Lung (tissue), 12 donors: ENCODE results near the gene OPHN1. TPM values are rescaled to one million over a fixed set of nuclear protein-coding genes. Genes with fewer than 3 reads are reported as not detected.

ENCODE experiments used
- ATAC-seq: fragments of 200-7000 bp; cut with Tn5 transposase; one replicate; pipeline ENCODE4 v1.9.1; 2020; ENCODE audit warnings: moderate number of reproducible peaks; ENCODE audit not compliant: insufficient read depth, low FRiP score
- DNase-seq, 3 donors: peaks; one replicate each; pipeline ENCODE4 v3.0.0-alpha.2; 2013 to 2017
- H3K27ac ChIP-seq, 2 donors: one replicate each; pipeline ENCODE4 v1.5.1; 2013; ENCODE audit warnings: mild to moderate bottlenecking in 2 of 2, moderate library complexity in 2 of 2, control low read depth in 1 of 2, inconsistent platforms in 1 of 2, low read depth in 1 of 2, low read length in 1 of 2
- H3K27me3 ChIP-seq, 3 donors: one replicate each; pipeline ENCODE4 v1.5.1; 2013; ENCODE audit warnings: low read length in 2 of 3; ENCODE audit not compliant: control insufficient read depth in 3 of 3, insufficient read depth in 3 of 3
- H3K36me3 ChIP-seq, 4 donors: one replicate each; pipeline ENCODE4 v1.5.1; 2013; ENCODE audit warnings: low read length in 4 of 4, mild to moderate bottlenecking in 1 of 4, moderate library complexity in 1 of 4; ENCODE audit not compliant: control insufficient read depth in 4 of 4, insufficient read depth in 4 of 4
- H3K4me1 ChIP-seq, 5 donors: one replicate each; pipeline ENCODE4 v1.5.1; 2013; ENCODE audit warnings: low read length in 5 of 5, mild to moderate bottlenecking in 2 of 5, moderate library complexity in 1 of 5; ENCODE audit not compliant: control insufficient read depth in 5 of 5, insufficient read depth in 5 of 5
- H3K4me3 ChIP-seq: one replicate; pipeline ENCODE4 v1.5.1; 2013; ENCODE audit warnings: mild to moderate bottlenecking, control low read depth, moderate library complexity
- H3K9ac ChIP-seq, 2 donors: one replicate each; pipeline ENCODE4 v1.5.1; 2013; ENCODE audit warnings: low read length in 2 of 2, control low read depth in 1 of 2; ENCODE audit not compliant: insufficient read depth in 1 of 2
- H3K9me3 ChIP-seq, 4 donors: one replicate each; pipeline ENCODE4 v1.5.1; 2013; ENCODE audit warnings: low read length in 3 of 4, mild to moderate bottlenecking in 1 of 4, moderate library complexity in 1 of 4; ENCODE audit not compliant: control insufficient read depth in 4 of 4, insufficient read depth in 3 of 4
- WGBS, 2 donors: extraction: QIAGEN DNeasy Blood & Tissue Kit; methylation state at CpG; one replicate each; pipeline ENCODE4 v1.1.7; 2013; 5-methylcytosine and 5-hydroxymethylcytosine counted together
- polyA plus RNA-seq, 2 donors: library from polyadenylated mRNA; stranded (reverse); fragments of 200-250 nt; gene quantifications; one replicate each; pipeline ENCODE4 v1.2.1, GENCODE V29; 2013
- total RNA-seq, 2 donors: library from RNA; depleted of rRNA in 1 of 2; stranded (reverse); fragments of >200 nt in 1 of 2; gene quantifications; one replicate each; pipeline ENCODE4 v1.2.1, GENCODE V29; 2014 to 2021
- TF ChIP-seq, protein P1 (sequence below): IDR thresholded peaks from 2 replicates; pipeline ENCODE4 v1.5.1; 2012; ENCODE audit warnings: mild to moderate bottlenecking; ENCODE audit errors: control extremely low read depth, extremely low read depth
- donor health status: control.
- donor health status: control.
- donor health status: Bipolar disorder and iron deficiency.
- donor health status: healthy.
- donor health status: DM: yes; HTN: yes; CAD: no.

OPHN1 gene
- total and polyA plus RNA-seq, 4 donors = 1.1 to 22.0 (median 6.8) TPM

DNA sequence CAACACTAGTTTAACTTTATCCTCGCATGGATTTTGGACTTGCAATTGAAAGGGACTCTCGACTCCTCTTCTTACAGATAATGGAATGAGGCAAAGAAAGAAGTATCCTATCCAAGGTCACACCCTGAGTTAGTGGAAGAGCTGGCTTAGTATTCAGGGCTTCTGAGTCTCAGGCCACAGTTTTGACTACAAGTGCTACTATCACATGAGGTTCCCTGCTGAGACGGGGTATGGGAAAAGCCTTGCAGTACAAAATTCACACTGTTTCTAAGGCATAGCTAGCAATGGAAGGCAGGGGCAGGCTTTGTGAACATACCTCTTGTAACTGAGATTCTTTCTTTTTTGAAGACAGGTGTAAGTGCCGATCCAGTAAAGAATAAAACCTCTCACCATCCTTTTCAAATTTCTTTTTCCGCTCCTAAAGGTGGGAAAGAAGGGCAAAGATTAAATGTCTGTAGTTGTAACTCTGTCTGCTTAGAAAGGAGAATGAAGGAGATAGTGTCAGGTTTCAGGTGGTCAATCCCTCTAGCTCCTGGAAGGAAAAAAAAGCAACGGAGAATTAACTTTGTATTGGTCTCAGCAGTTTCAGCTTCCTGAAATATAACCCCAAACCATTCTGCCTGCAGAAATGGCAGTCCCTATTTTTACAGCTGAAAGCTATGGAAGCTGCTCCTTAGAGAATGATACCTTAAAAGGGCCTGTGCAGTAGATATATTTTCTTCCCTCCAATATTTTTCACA, 199.0 kb downstream of the OPHN1 start:
- TF ChIP-seq, protein P1, sequence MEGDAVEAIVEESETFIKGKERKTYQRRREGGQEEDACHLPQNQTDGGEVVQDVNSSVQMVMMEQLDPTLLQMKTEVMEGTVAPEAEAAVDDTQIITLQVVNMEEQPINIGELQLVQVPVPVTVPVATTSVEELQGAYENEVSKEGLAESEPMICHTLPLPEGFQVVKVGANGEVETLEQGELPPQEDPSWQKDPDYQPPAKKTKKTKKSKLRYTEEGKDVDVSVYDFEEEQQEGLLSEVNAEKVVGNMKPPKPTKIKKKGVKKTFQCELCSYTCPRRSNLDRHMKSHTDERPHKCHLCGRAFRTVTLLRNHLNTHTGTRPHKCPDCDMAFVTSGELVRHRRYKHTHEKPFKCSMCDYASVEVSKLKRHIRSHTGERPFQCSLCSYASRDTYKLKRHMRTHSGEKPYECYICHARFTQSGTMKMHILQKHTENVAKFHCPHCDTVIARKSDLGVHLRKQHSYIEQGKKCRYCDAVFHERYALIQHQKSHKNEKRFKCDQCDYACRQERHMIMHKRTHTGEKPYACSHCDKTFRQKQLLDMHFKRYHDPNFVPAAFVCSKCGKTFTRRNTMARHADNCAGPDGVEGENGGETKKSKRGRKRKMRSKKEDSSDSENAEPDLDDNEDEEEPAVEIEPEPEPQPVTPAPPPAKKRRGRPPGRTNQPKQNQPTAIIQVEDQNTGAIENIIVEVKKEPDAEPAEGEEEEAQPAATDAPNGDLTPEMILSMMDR = no peak
- H3K27ac ChIP-seq = no peak overlapping the region
- H3K36me3 ChIP-seq = no peaks in the 10 kb centered on the region
- no peaks in the 10 kb centered on the region for H3K4me1 ChIP-seq
- peak in 2 of 3 donors; percentile 2 to 28 for DNase-seq
- no peak overlapping the region for H3K9ac ChIP-seq
- ATAC-seq = no peak
- no peak overlapping the region for H3K4me3 ChIP-seq
- WGBS, 2 donors = 74 to 89% methylated on average over 6 of the region's 6 CpGs
- H3K27me3 ChIP-seq = no peaks in the 10 kb centered on the region
- H3K9me3 ChIP-seq = peaks cover 0 to 3% (median 0%) of the 10 kb centered on the region in 4 donors

DNA sequence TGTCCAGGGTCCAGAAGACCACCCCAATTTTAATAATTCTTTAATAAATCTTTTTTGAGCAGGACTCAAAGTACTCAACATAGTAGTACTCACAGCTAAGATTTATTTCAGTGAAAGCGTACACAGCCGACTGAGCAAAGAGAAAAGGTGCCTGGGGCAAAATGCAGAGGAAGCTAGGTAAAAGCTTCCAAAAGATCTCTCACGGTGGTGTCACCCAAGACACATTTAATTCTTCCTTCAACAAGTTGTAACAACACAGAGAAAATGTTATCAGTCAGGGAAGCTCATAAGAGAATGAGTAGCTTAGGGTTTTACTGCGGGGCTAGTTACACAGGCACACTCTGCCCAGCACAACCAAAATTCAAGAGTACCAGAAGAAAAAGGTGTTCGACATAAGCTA, 201.1 kb downstream of the OPHN1 start:
- no peak for ATAC-seq
- Histone ChIP-seq H3K9me3 (no peaks in the 10 kb centered on the region), H3K9ac (no peak overlapping the region), H3K27ac (no peak overlapping the region), H3K27me3 (no peaks in the 10 kb centered on the region), H3K4me1 (no peaks in the 10 kb centered on the region), H3K36me3 (no peaks in the 10 kb centered on the region), H3K4me3 (no peak overlapping the region)
- DNase-seq = no peak
- TF ChIP-seq, protein P1 = no peak
- 83 to 84% methylated on average over 5 of the region's 5 CpGs for WGBS, 2 donors

DNA sequence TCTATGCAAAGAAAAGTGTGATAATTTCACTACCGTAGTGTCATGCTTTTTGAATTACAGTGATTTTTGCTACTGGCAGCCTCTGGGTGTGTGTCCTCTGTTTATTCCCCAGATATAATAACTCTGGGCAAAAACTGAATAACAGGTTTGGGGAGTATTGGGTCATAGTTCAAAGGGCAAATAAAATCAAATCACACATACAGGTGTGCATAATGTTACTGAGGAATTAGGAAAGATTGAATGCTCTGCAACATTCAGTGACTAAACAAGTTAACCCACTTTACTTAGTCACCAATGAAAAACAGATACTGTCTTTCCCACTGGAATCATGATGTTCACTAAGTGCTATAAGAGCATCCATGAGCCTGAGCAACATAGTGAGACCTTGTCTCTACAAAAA, 224.3 kb downstream of the OPHN1 start:
- TF ChIP-seq, protein P1 = no peak
- 92 to 100% methylated on average over 1 of the region's 1 CpG for WGBS, 2 donors

More for the DNA sequence above, 224.3 kb downstream of the OPHN1 start:
- ATAC-seq (no peak), DNase-seq (no peak)
- peaks cover 0 to 10% (median 0%) of the 10 kb centered on the region in 4 donors for H3K36me3 ChIP-seq
- no peaks in the 10 kb centered on the region for H3K9me3 ChIP-seq
- H3K27ac ChIP-seq = no peak overlapping the region
- H3K4me1 ChIP-seq = no peaks in the 10 kb centered on the region
- H3K9ac ChIP-seq = no peak overlapping the region
- H3K4me3 ChIP-seq = no peak overlapping the region
- no peaks in the 10 kb centered on the region for H3K27me3 ChIP-seq
